Skeletal muscle tissue (tissue), 4 donors: Measurements from ENCODE around the gene GADD45G. TPM values are rescaled to one million over a fixed set of nuclear protein-coding genes. Genes with fewer than 3 reads are reported as not detected.

Source experiments
- H3K27ac ChIP-seq: one replicate; pipeline ENCODE4 v1.7.0; 2013; ENCODE audit warnings: mild to moderate bottlenecking, low read depth, low read length, inconsistent platforms
- H3K27me3 ChIP-seq, 3 donors: one replicate each; pipeline ENCODE4 v1.7.0; 2013; ENCODE audit warnings: low read length in 3 of 3; ENCODE audit not compliant: control insufficient read depth in 3 of 3, insufficient read depth in 3 of 3
- H3K36me3 ChIP-seq, 3 donors: one replicate each; pipeline ENCODE4 v1.7.0; 2013; ENCODE audit warnings: low read length in 3 of 3; ENCODE audit not compliant: control insufficient read depth in 3 of 3, insufficient read depth in 3 of 3
- H3K4me1 ChIP-seq, 3 donors: one replicate each; pipeline ENCODE4 v1.7.0; 2013; ENCODE audit warnings: low read length in 3 of 3, mild to moderate bottlenecking in 3 of 3; ENCODE audit not compliant: control insufficient read depth in 3 of 3, insufficient read depth in 3 of 3
- H3K4me3 ChIP-seq, 3 donors: one replicate each; pipeline ENCODE4 v1.7.0; 2013; ENCODE audit warnings: low read length in 3 of 3
- H3K9ac ChIP-seq, 3 donors: one replicate each; pipeline ENCODE4 v1.7.0; 2013; ENCODE audit warnings: low read length in 3 of 3, mild to moderate bottlenecking in 3 of 3, moderate library complexity in 2 of 3, low read depth in 1 of 3
- H3K9me3 ChIP-seq, 3 donors: one replicate each; pipeline ENCODE4 v1.7.0; 2013; ENCODE audit warnings: low read length in 3 of 3; ENCODE audit not compliant: control insufficient read depth in 3 of 3
- total RNA-seq: library from RNA; depleted of rRNA; stranded (reverse); fragments of >200 nt; gene quantifications from one replicate; pipeline ENCODE4 v1.2.3, GENCODE V29; 2014
- donor health status: Osteomylitis.

The GADD45G gene
- total RNA-seq, 1 donor from 2014 or later: 2.1 TPM

GRCh38 chr9:89647366-89648128 is 42.7 kb downstream of the GADD45G start:
- no peak overlapping the region for H3K27ac ChIP-seq
- no peak overlapping the region for H3K4me3 ChIP-seq
- H3K27me3 ChIP-seq: no peaks in the 10 kb centered on the region
- H3K4me1 ChIP-seq: no peaks in the 10 kb centered on the region
- H3K9ac ChIP-seq: no peak overlapping the region
- H3K36me3 ChIP-seq: peaks cover 0 to 3% (median 0%) of the 10 kb centered on the region in 3 donors
- no peaks in the 10 kb centered on the region for H3K9me3 ChIP-seq

GRCh38 chr9:89648247-89649000 is 43.6 kb downstream of the GADD45G start:
- Histone ChIP-seq H3K4me3 (no peak overlapping the region), H3K36me3 (peaks cover 0 to 3% (median 0%) of the 10 kb centered on the region in 3 donors), H3K9me3 (no peaks in the 10 kb centered on the region), H3K27me3 (no peaks in the 10 kb centered on the region), H3K4me1 (no peaks in the 10 kb centered on the region), H3K27ac (no peak overlapping the region), H3K9ac (no peak overlapping the region)

- H3K27me3 ChIP-seq: no peaks in the 10 kb centered on the region
- H3K27ac ChIP-seq: no peak overlapping the region
- H3K4me1 ChIP-seq: no peaks in the 10 kb centered on the region
- no peak overlapping the region for H3K9ac ChIP-seq
- H3K36me3 ChIP-seq: peaks cover 0 to 2% (median 0%) of the 10 kb centered on the region in 3 donors
- H3K9me3 ChIP-seq: no peaks in the 10 kb centered on the region
- no peak overlapping the region for H3K4me3 ChIP-seq
Measured at GRCh38 chr9:89649039-89649691, 44.4 kb downstream of the GADD45G start.

GRCh38 chr9:89654025-89654662 is 49.3 kb downstream of the GADD45G start:
- H3K36me3 ChIP-seq: no peaks in the 10 kb centered on the region
- no peak overlapping the region for H3K27ac ChIP-seq
- no peak overlapping the region for H3K9ac ChIP-seq
- H3K4me3 ChIP-seq: no peak overlapping the region
- H3K9me3 ChIP-seq: no peaks in the 10 kb centered on the region
- peaks cover 0 to 24% (median 3%) of the 10 kb centered on the region in 3 donors for H3K4me1 ChIP-seq
- no peaks in the 10 kb centered on the region for H3K27me3 ChIP-seq

GRCh38 chr9:89655056-89655989 is 50.5 kb downstream of the GADD45G start:
- Histone ChIP-seq H3K27ac (no peak overlapping the region), H3K4me1 (peaks cover 5 to 35% (median 9%) of the 10 kb centered on the region in 3 donors), H3K36me3 (no peaks in the 10 kb centered on the region), H3K4me3 (no peak overlapping the region), H3K27me3 (no peaks in the 10 kb centered on the region), H3K9ac (peak overlapping the region in 1 of 3 donors; percentile 25), H3K9me3 (no peaks in the 10 kb centered on the region)

Other genes with a start within 250 kb of the GADD45G start
- gene SEMA4D, start 106.9 kb upstream of the GADD45G start, total RNA-seq: 14.6 TPM